ENCODE results near the gene CCNB2.
A peak's percentile ranks its signal among the peaks of the same experiment; 100 is the strongest.
"Not testable (repeated sequence)": the region's sequence is repeated elsewhere in the genome, so short reads cannot be mapped to it uniquely, and the experiment has no call there.

Gene CCNB2

GRCh38 chr15:59104912-59105732 lies at the start of gene CCNB2:
Gene CCNB2, plus strand, starts transcription at chr15:59105146. Its CDS starts 123 bp downstream, at chr15:59105269.
- peak; percentile 41 for DNase-seq

- DNase-seq, result no peak
Observed at GRCh38 chr15:59059076-59059597, 45.8 kb upstream of the CCNB2 start.

GRCh38 chr15:59060348-59060747 lies 44.6 kb upstream of the CCNB2 start:
- DNase-seq, result no peak

GRCh38 chr15:59063042-59063441 lies 41.9 kb upstream of the CCNB2 start:
- DNase-seq, result no peak

GRCh38 chr15:59069430-59069829 lies 35.5 kb upstream of the CCNB2 start:
- DNase-seq, result no peak

- DNase-seq, result no peak
Observed at GRCh38 chr15:59074607-59075006, 30.3 kb upstream of the CCNB2 start.

GRCh38 chr15:59087731-59088130 lies 17.2 kb upstream of the CCNB2 start:
- no peak for DNase-seq

GRCh38 chr15:59094077-59094476 lies 10.9 kb upstream of the CCNB2 start:
- no peak for DNase-seq

- no peak for DNase-seq
Observed at GRCh38 chr15:59096429-59096828, 8.5 kb upstream of the CCNB2 start.

- DNase-seq, result no peak
Observed at GRCh38 chr15:59099162-59099685, 5.7 kb upstream of the CCNB2 start.

GRCh38 chr15:59104602-59104911 lies 389 bp upstream of the CCNB2 start:
- DNase-seq, result no peak

GRCh38 chr15:59105854-59106253 lies 908 bp downstream of the CCNB2 start:
- DNase-seq, result no peak

GRCh38 chr15:59111251-59111650 lies 6.3 kb downstream of the CCNB2 start:
- no peak for DNase-seq

- DNase-seq, result no peak
Observed at GRCh38 chr15:59115047-59115446, 10.1 kb downstream of the CCNB2 start.

- no peak for DNase-seq
Observed at GRCh38 chr15:59116141-59116540, 11.2 kb downstream of the CCNB2 start.

- DNase-seq, result no peak
Observed at GRCh38 chr15:59116771-59117170, 11.8 kb downstream of the CCNB2 start.

GRCh38 chr15:59119625-59120024 lies 14.7 kb downstream of the CCNB2 start:
- DNase-seq, result no peak

GRCh38 chr15:59120937-59121336 lies 16.0 kb downstream of the CCNB2 start:
- DNase-seq, result no peak

GRCh38 chr15:59124261-59124660 lies 19.3 kb downstream of the CCNB2 start:
- DNase-seq, result no peak

GRCh38 chr15:59125683-59126082 lies 20.7 kb downstream of the CCNB2 start:
- not testable (repeated sequence) for DNase-seq

- DNase-seq, result not testable (repeated sequence)
Observed at GRCh38 chr15:59127255-59127654, 22.3 kb downstream of the CCNB2 start.

GRCh38 chr15:59131456-59131855 lies 26.5 kb downstream of the CCNB2 start:
- DNase-seq, result no peak

- DNase-seq, result no peak
Observed at GRCh38 chr15:59131969-59132562, 27.1 kb downstream of the CCNB2 start.

- no peak for DNase-seq
Observed at GRCh38 chr15:59133929-59134427, 29.0 kb downstream of the CCNB2 start.

All from T1000 (cell line).